Activated T-helper 2 cell treated with anti-CD3 and anti-CD28 coated beads, Interferon-gamma antibody, Interleukin-2, Interleukin-4, amounts not matched to agents 10 μg/mL and 5 μg/mL and 100 μg/mL, durations not matched to agents 14 hours and 24 hours and 36 hours (primary cell): ENCODE results near the gene AFM. TPM values are rescaled to one million over a fixed set of nuclear protein-coding genes. Genes with fewer than 3 reads are reported as not detected.

ENCODE experiments used
- DNase-seq: peaks from one replicate; pipeline ENCODE4 v3.0.0; 2021; ENCODE audit warnings: low spot score
- H3K27ac Mint-ChIP-seq: one replicate; pipeline ENCODE4 v1.8.0; 2021; ENCODE audit warnings: mixed read lengths
- H3K27me3 Mint-ChIP-seq: one replicate; pipeline ENCODE4 v1.8.0; 2021; ENCODE audit warnings: low read depth, mixed read lengths
- H3K36me3 Mint-ChIP-seq: one replicate; pipeline ENCODE4 v1.8.0; 2021; ENCODE audit warnings: low read depth, mixed read lengths
- H3K4me1 Mint-ChIP-seq: one replicate; pipeline ENCODE4 v1.8.0; 2021; ENCODE audit warnings: low read depth, mixed read lengths
- H3K4me3 Mint-ChIP-seq: one replicate; pipeline ENCODE4 v1.8.0; 2021; ENCODE audit warnings: low read depth, mild to moderate bottlenecking, moderate library complexity, mixed read lengths
- H3K9me3 Mint-ChIP-seq: one replicate; pipeline ENCODE4 v1.8.0; 2021; ENCODE audit warnings: mixed read lengths
- intact Hi-C: fragments of 100-400 bp; cut with micrococcal nuclease; formaldehyde crosslinking; loops from one replicate; pipeline ENCODE4 v1.15.1; 2023
- total RNA-seq: library from RNA; stranded (reverse); gene quantifications from 2 replicates; pipeline ENCODE4 v1.2.3, GENCODE V29; 2022

The AFM gene
- total RNA-seq, 1 donor from 2014 or later: not detected

DNA sequence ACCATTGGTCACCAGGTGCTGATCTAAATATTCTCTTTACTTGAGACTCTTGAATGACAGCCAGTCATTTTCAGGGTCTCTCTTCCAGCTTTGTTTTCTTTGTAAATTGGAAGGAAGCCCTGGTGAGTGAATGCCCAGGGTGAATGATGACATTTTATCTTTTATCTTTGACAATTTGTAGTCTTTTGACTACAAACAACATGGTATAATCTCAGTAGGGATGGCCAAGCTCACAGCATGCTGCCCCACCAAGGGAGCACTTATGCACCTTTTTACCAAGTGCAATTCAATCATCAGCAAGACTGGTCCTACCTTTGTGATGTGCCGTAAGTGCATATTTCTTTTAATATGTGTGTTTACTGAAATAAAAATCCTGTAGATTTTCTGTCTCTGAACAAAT, 5.7 kb downstream of the AFM start:
- intact Hi-C loops: no loop called here
- Mint-ChIP-seq H3K36me3 (no peaks in the 10 kb centered on the region), H3K27me3 (no peaks in the 10 kb centered on the region), H3K4me3 (no peak overlapping the region), H3K27ac (no peak overlapping the region), H3K9me3 (no peaks in the 10 kb centered on the region), H3K4me1 (no peaks in the 10 kb centered on the region)
- no peak for DNase-seq

DNA sequence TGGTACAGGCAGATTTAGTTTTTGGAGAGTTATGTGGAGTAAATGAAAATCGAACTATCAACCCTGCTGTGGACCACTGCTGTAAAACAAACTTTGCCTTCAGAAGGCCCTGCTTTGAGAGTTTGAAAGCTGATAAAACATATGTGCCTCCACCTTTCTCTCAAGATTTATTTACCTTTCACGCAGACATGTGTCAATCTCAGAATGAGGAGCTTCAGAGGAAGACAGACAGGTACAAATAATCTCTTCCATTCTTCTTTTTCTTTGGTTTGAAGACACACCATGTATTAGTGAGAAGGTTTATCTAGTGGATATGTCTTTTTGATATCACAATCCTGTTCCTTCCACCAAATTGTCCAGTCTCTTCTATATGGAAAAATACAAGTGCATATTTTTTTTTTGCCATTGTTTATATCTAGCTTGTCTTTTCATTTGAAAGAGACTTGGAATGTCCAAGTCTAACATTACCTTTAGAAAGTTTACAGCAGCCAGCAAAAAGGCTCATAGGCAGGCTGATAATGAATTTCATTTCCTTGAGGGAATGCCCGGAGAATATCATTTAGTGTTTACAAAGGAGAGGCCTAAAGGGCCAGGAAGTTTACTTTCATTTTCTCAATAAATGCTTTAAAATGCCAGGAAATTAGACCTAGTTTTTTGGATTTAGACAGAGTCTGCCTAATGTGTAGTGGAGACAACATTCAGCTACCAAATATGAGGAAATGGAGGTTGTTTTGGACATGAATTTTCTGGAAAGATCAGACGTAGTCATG, 18.6 kb downstream of the AFM start:
- no peak overlapping the region for H3K4me3 Mint-ChIP-seq
- no peaks in the 10 kb centered on the region for H3K9me3 Mint-ChIP-seq
- intact Hi-C loops: no loop called here
- H3K27ac Mint-ChIP-seq: no peak overlapping the region
- DNase-seq: no peak
- no peaks in the 10 kb centered on the region for H3K36me3 Mint-ChIP-seq
- no peaks in the 10 kb centered on the region for H3K27me3 Mint-ChIP-seq
- peaks cover 3% of the 10 kb centered on the region for H3K4me1 Mint-ChIP-seq

DNA sequence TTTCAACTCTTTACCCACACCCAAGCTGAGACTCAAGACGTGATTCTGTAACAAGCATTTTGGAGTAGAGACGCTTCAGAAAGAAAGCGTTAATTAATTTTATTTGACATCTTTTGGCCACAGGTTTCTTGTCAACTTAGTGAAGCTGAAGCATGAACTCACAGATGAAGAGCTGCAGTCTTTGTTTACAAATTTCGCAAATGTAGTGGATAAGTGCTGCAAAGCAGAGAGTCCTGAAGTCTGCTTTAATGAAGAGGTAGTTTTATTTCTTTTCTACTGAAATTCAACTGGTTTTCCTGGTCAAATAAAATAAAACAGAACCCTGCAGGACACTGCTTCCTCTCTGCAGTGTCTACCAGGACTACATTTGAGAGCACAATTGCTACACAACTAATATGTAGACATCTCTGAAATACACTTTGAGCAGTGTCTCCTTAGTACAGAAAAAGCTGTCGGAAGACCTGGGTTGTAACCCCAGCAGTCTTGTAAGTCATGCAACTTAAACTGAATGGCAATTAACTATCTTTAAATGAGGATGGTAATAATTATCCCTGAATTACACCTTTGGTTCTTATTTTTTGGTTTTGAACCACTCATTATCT, 20.2 kb downstream of the AFM start:
- no peak overlapping the region for H3K27ac Mint-ChIP-seq
- no peaks in the 10 kb centered on the region for H3K27me3 Mint-ChIP-seq
- no peak overlapping the region for H3K4me3 Mint-ChIP-seq
- H3K36me3 Mint-ChIP-seq: no peaks in the 10 kb centered on the region
- intact Hi-C loops: no loop called here
- no peaks in the 10 kb centered on the region for H3K9me3 Mint-ChIP-seq
- DNase-seq: no peak
- peaks cover 3% of the 10 kb centered on the region for H3K4me1 Mint-ChIP-seq

DNA sequence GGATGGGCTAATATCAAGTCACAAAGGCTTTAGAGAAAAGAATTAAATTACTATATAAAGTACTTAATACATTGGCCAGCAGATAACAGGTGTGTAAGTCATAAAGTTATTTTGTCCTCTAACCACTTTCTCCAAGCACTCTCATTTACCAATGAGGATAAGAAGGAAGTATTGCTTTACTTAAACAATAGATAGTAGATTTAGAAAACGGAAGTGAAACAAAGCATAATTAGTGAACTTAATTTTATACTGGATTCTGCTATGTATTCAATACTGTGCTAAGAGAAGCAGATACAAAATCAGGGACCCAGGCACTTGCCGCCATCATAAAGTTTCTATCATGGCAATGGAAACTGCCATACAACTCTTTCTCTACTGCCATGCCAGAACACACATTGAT, 24.0 kb downstream of the AFM start:
- no peak overlapping the region for H3K4me3 Mint-ChIP-seq
- H3K9me3 Mint-ChIP-seq: no peaks in the 10 kb centered on the region
- H3K36me3 Mint-ChIP-seq: no peaks in the 10 kb centered on the region
- intact Hi-C loops: no loop called here
- H3K27ac Mint-ChIP-seq: no peak overlapping the region
- no peak for DNase-seq
- no peaks in the 10 kb centered on the region for H3K4me1 Mint-ChIP-seq
- no peaks in the 10 kb centered on the region for H3K27me3 Mint-ChIP-seq

DNA sequence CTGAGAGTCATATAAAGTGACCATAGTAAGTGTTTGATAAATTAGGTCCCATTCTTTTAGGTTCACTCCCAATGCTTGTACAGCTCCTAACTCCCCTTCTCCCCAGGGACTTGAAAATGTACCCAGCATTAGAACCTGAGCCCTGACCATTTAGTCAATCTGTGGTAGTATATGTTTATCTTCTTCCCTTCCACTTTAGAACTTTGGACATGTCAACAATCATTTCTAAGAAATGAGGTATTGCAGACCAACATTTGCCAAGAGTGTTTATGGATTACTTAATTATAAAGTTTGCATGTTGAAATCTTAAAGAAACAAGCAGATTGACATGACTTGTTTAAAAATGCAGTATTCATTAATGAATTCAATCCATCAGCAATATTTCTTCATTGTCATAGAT, 26.0 kb downstream of the AFM start:
- Mint-ChIP-seq H3K36me3 (no peaks in the 10 kb centered on the region), H3K27me3 (no peaks in the 10 kb centered on the region), H3K27ac (no peak overlapping the region), H3K4me3 (no peak overlapping the region), H3K4me1 (no peaks in the 10 kb centered on the region), H3K9me3 (no peaks in the 10 kb centered on the region)
- intact Hi-C loops: no loop called here
- DNase-seq: no peak

DNA sequence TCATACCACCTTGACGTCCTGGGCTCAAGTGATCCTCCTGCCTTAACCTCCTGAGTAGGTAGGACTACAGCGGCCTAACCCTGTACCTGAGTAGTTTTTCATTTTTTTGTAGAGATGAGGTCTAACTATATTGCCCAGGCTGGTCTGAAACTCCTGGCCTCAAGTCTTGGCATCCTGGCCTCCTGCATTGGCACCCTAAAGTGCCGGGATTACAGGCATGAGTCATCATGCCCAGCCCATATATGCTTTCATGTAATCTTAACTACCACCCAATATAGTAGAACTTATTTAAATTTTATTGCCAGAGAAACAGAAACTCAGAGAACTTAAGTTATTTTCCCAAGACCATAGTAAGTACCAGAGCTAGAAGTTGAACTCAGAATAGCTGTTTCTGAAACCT, 27.1 kb downstream of the AFM start:
- intact Hi-C loops: no loop called here
- Mint-ChIP-seq H3K27ac (no peak overlapping the region), H3K36me3 (no peaks in the 10 kb centered on the region), H3K4me3 (no peak overlapping the region), H3K4me1 (no peaks in the 10 kb centered on the region), H3K27me3 (no peaks in the 10 kb centered on the region), H3K9me3 (no peaks in the 10 kb centered on the region)
- no peak for DNase-seq

DNA sequence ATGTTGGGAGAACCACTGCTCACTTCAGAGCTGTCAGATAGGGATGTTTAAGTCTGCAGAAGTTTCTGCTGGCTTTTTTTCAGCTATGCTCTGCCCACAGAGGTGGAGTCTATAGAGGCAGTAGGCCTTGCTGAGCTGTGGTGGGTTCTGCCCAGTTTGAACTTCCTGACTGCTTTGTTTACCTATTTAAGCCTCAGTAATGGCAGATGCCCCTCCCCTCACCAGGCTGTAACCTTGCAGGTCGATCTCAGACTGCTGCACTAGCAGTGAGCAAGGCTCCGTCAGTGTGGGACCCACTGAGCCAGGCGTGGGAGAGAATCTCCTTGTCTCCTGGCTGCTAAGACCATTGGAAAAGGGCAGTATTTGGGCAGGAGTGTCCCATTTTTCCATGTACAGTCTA, 36.8 kb downstream of the AFM start:
- no peak overlapping the region for H3K27ac Mint-ChIP-seq
- no peaks in the 10 kb centered on the region for H3K36me3 Mint-ChIP-seq
- intact Hi-C loops: no loop called here
- DNase-seq: no peak
- H3K27me3 Mint-ChIP-seq: peaks cover 2% of the 10 kb centered on the region
- no peak overlapping the region for H3K4me3 Mint-ChIP-seq
- H3K4me1 Mint-ChIP-seq: no peaks in the 10 kb centered on the region
- H3K9me3 Mint-ChIP-seq: no peaks in the 10 kb centered on the region

DNA sequence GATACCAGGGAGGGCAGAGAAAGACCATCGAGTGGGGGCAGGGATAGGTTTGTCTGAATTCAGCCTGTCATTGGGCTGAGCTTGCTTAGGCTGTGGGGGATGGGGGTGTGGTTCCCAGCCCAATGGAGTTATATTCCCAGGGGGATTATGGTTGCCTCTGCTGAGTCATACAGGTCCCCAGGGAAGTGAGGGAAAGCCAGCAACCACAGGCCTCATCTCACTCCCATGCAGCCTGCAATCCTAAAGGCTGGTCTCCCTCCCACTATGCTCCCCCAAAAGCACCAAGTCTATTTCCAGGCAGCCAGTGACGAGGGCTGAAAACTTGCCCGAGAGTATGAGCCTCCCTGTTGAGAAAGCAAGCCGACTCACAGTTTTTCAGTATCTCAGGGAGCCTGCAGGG, 39.3 kb downstream of the AFM start:
- H3K4me3 Mint-ChIP-seq: no peak overlapping the region
- DNase-seq: no peak
- no peaks in the 10 kb centered on the region for H3K4me1 Mint-ChIP-seq
- intact Hi-C loops: no loop called here
- no peaks in the 10 kb centered on the region for H3K36me3 Mint-ChIP-seq
- H3K9me3 Mint-ChIP-seq: no peaks in the 10 kb centered on the region
- no peak overlapping the region for H3K27ac Mint-ChIP-seq
- peaks cover 2% of the 10 kb centered on the region for H3K27me3 Mint-ChIP-seq

DNA sequence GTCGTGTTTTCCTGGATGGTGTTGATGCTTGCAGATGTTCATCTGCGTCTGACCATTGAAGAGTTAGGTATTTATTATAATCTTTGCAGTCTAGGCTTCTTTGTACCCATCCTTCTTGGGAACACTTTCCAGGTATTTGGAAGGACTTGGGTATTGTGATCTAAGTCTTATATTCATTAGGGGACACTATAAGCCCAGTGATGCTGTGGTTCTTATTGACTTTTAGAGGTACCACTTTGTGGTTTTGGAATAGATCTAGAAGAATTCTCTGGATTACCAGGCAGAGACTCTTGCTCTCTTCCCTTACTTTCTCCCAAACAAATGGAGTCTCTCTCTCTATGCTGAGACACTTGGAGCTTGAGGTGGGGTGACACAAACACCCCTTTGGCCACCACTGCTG, 41.6 kb downstream of the AFM start:
- no peaks in the 10 kb centered on the region for H3K4me1 Mint-ChIP-seq
- peaks cover 2% of the 10 kb centered on the region for H3K27me3 Mint-ChIP-seq
- no peak for DNase-seq
- H3K9me3 Mint-ChIP-seq: no peaks in the 10 kb centered on the region
- intact Hi-C loops: no loop called here
- no peak overlapping the region for H3K27ac Mint-ChIP-seq
- H3K4me3 Mint-ChIP-seq: no peak overlapping the region
- no peaks in the 10 kb centered on the region for H3K36me3 Mint-ChIP-seq

DNA sequence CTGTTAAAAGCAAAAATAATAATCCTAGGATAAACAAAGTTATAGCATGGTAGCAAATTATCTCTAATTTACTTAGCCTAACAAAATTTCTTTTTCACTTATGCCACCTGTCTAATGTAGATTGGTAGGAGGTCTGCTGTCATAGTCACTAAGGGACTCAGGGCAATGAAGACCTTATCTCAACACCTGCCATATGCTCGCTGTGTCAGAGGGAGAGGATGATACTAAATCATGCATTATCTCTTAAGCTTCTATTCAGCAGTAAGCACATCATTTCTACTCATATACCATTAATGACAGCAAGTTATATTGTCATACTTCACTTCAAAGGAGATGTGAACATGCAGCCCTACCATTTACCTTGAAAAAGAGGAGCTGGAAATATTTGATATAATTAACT, 44.1 kb downstream of the AFM start:
- no peak for DNase-seq
- no peaks in the 10 kb centered on the region for H3K36me3 Mint-ChIP-seq
- no peaks in the 10 kb centered on the region for H3K4me1 Mint-ChIP-seq
- intact Hi-C loops: no loop called here
- no peaks in the 10 kb centered on the region for H3K9me3 Mint-ChIP-seq
- no peak overlapping the region for H3K27ac Mint-ChIP-seq
- peaks cover 2% of the 10 kb centered on the region for H3K27me3 Mint-ChIP-seq
- H3K4me3 Mint-ChIP-seq: no peak overlapping the region

DNA sequence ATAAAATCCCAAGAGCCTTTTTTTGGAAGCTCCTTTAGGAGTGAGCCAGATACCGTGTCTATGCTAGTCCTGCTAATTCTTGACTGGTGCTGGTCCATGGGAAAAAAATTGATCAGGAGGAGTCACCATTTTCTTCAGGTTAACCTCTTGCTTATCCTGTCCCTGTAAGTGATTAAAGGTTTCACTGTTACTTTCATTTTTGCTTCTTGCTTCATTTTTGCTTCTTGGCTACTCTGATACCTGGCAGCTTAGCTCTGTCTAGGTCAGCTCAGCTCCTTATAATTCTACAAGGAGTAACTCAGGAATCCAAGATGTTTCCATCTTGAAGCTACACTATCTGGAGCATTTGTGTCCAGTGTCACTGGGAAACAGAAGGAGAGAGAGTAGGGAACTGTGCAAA, 45.7 kb downstream of the AFM start:
- Mint-ChIP-seq H3K27ac (no peak overlapping the region), H3K27me3 (no peaks in the 10 kb centered on the region), H3K4me3 (no peak overlapping the region), H3K36me3 (no peaks in the 10 kb centered on the region), H3K4me1 (no peaks in the 10 kb centered on the region), H3K9me3 (no peaks in the 10 kb centered on the region)
- DNase-seq: no peak
- intact Hi-C loops: no loop called here

DNA sequence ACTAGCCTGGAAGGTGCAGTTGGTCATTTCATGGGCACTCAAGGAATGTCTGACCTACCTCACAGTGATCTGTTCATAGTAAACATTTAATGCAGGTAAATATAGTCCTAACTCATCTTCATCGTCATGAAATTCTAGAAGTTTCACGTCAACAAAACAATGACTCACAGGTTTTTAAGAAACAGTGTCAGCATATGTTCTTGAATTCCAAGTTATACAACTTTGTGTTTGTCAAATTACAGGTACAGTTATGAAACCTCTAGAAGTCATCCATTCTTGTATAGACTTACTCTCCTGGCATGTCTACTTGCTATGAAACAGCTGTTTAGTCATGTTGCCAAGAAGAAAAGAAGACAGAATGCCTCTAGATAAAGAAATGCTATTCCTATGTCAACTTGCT, 46.6 kb downstream of the AFM start:
- no peaks in the 10 kb centered on the region for H3K4me1 Mint-ChIP-seq
- peaks cover 6% of the 10 kb centered on the region for H3K27me3 Mint-ChIP-seq
- H3K27ac Mint-ChIP-seq: no peak overlapping the region
- no peaks in the 10 kb centered on the region for H3K36me3 Mint-ChIP-seq
- intact Hi-C loops: no loop called here
- no peak for DNase-seq
- H3K4me3 Mint-ChIP-seq: no peak overlapping the region
- no peaks in the 10 kb centered on the region for H3K9me3 Mint-ChIP-seq

DNA sequence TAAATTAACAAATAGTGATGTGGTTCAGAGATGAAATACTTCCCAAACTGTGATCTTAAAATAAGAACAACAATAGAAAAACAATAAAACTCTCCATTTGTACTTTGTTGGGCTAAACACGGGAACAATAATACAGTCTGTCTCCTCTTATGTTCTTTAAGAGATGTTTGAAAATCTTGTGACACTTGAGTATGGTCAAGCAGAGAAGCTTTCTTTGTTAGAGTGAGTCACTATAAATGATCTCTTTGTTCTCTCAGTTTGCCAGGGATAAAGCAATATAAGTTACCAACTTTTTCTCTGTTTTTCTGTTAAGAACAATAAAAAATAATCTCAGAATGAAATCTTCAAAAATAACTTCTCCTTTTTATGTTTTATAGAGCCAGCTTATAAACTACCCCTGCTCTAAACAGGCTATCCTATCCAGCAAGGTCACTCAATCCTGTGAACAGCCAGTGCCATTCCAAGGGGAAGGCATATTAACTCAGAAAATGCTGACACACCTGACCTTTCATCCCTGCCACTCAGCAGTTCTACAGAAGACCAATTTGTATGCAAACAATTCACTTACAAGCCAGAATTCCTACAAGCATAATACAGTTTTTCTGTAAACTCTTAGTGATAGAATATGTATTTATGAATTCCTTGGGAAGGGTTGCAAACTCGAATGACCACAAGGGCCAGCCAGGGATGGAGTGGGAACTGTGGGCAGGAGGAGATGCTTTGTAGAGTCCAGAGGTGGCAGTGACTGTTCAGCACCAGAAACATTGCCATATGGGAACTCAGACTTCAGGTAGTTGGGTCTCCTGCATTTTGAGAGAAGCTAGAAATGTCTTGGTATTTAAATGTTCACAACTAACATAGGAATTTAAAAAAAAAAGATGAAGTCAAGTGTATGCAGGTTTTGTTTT, 52.2 kb downstream of the AFM start:
- no peaks in the 10 kb centered on the region for H3K9me3 Mint-ChIP-seq
- no peak overlapping the region for H3K4me3 Mint-ChIP-seq
- H3K27ac Mint-ChIP-seq: no peak overlapping the region
- no peak for DNase-seq
- peaks cover 5% of the 10 kb centered on the region for H3K4me1 Mint-ChIP-seq
- H3K27me3 Mint-ChIP-seq: peaks cover 9% of the 10 kb centered on the region
- no peaks in the 10 kb centered on the region for H3K36me3 Mint-ChIP-seq
- intact Hi-C loops: no loop called here
